T-cell (primary cell): Measurements from ENCODE around the gene NT5DC2. TPM values are rescaled to one million over a fixed set of nuclear protein-coding genes. Genes with fewer than 3 reads are reported as not detected.

ENCODE experiments used
- ATAC-seq, 4 experiments: fragments of 200-7000 bp in 3 of 4; fragments of 150-1000 bp in 1 of 4; cut with Tn5 transposase; replicated peaks in 1 of 4; 1 replicate in 3 of 4; 2 replicates in 1 of 4; pipeline ENCODE4 v1.10.0; 2021; ENCODE audit warnings: moderate library complexity in 3 of 4, mild to moderate bottlenecking in 2 of 4, moderate number of reproducible peaks in 1 of 4
- CTCF ChIA-PET, 2 donors: fragments of 300-600 bp; sonication (Branson Sonifier 250); formaldehyde crosslinking; loops; one replicate each; lab custom pipeline; 2022; ENCODE audit warnings: antibody characterized with exemption in 2 of 2; lab: Charles Lee
- POLR2A ChIA-PET, 2 donors: fragments of 300-600 bp; sonication (Branson Sonifier 250); formaldehyde crosslinking; loops; one replicate each; lab custom pipeline; 2022; ENCODE audit warnings: antibody characterized with exemption in 2 of 2; lab: Charles Lee
- DNase-seq, 35 experiments: peaks; one replicate each; pipeline versions ENCODE4 v3.0.0 to v3.0.0-alpha.2; 2013 to 2023
- H3K27ac ChIP-seq: one replicate; pipeline ENCODE4 v1.5.1; 2013; ENCODE audit warnings: low read length
- H3K27me3 ChIP-seq, 2 experiments: replicated peaks in 1 of 2; 1 replicate in 1 of 2; 2 replicates in 1 of 2; pipeline versions ENCODE4 v1.6.1 to v1.7.0; 2013; ENCODE audit warnings: low read length in 1 of 2, mixed read lengths in 1 of 2; ENCODE audit not compliant: control insufficient read depth in 2 of 2, insufficient read depth in 2 of 2; ENCODE audit errors: extremely low read depth in 1 of 2
- H3K36me3 ChIP-seq, 2 donors: 1 replicate in 1 of 2; 2 replicates in 1 of 2; pipeline versions ENCODE4 v1.6.1 to v1.7.0; 2013; ENCODE audit warnings: low read length in 1 of 2; ENCODE audit not compliant: control insufficient read depth in 2 of 2, insufficient read depth in 1 of 2; ENCODE audit errors: extremely low read depth in 1 of 2
- H3K4me1 ChIP-seq, 2 experiments: 1 replicate in 1 of 2; 2 replicates in 1 of 2; pipeline versions ENCODE4 v1.6.1 to v1.7.0; 2013; ENCODE audit warnings: low read length in 2 of 2, mixed read lengths in 1 of 2; ENCODE audit not compliant: insufficient read depth in 2 of 2, control insufficient read depth in 1 of 2; ENCODE audit errors: extremely low read depth in 1 of 2
- H3K4me3 ChIP-seq, 2 donors: 1 replicate in 1 of 2; 2 replicates in 1 of 2; pipeline versions ENCODE4 v1.5.1 to v1.7.0; 2013; ENCODE audit warnings: mild to moderate bottlenecking in 2 of 2, low read length in 1 of 2, moderate library complexity in 1 of 2; ENCODE audit not compliant: control insufficient read depth in 1 of 2; ENCODE audit errors: extremely low read depth in 1 of 2
- H3K9me3 ChIP-seq: 2 replicates; pipeline ENCODE4 v1.7.0; 2013
- H3K27ac Mint-ChIP-seq, 2 donors: one replicate each; pipeline ENCODE4 v1.8.0; 2020 to 2021; ENCODE audit warnings: mild to moderate bottlenecking in 2 of 2, mixed read lengths in 2 of 2
- H3K27me3 Mint-ChIP-seq, 2 donors: one replicate each; pipeline ENCODE4 v1.8.0; 2021 to 2022; ENCODE audit warnings: mixed read lengths in 2 of 2
- H3K36me3 Mint-ChIP-seq: one replicate; pipeline ENCODE4 v1.8.0; 2021; ENCODE audit warnings: mixed read lengths
- H3K4me1 Mint-ChIP-seq, 3 donors: one replicate each; pipeline ENCODE4 v1.8.0; 2020 to 2022; ENCODE audit warnings: mixed read lengths in 3 of 3, mild to moderate bottlenecking in 1 of 3
- H3K4me3 Mint-ChIP-seq, 3 donors: one replicate each; pipeline ENCODE4 v1.8.0; 2020 to 2022; ENCODE audit warnings: mild to moderate bottlenecking in 3 of 3, mixed read lengths in 3 of 3, moderate library complexity in 3 of 3
- H3K9me3 Mint-ChIP-seq, 3 donors: one replicate each; pipeline ENCODE4 v1.8.0; 2020 to 2022; ENCODE audit warnings: mixed read lengths in 3 of 3
- WGBS: methylation state at CpG from one replicate; pipeline ENCODE4 v1.1.5; 2013; ENCODE audit warnings: missing lambda C conversion rate; ENCODE audit not compliant: insufficient coverage; 5-methylcytosine and 5-hydroxymethylcytosine counted together
- total RNA-seq, 35 experiments: library from RNA in 6 of 35; stranded (reverse) in 6 of 35; fragments of 120-200 nt in 1 of 35; gene quantifications; one replicate each; pipeline versions ENCODE4 v1.2.1 to v1.2.4 and lab custom pipeline; 2013 to 2026

NT5DC2 gene
- total RNA-seq, 5 donors from 2014 or later (not counting 1 experiment from before 2014, with no cell fraction given), result 1.9 to 10.9 (median 7.4) TPM

DNA sequence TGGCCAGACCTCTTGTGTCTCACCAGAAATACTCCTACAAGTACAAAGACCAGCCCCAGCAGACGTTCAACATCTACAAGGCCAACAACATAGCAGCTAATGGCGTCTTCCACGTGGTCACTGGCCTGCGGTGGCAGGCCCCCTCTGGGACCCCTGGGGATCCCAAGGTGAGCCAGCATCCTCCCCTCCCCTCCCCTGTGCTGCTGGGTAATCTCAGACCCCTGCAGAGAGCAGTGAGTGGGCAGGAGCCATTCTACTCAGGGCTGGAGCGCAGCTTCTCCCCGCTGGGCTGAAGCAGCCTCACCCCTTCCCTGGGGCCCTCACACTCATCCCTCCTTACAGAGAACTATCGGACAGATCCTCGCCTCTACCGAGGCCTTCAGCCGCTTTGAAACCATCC is 28.7 kb downstream of the NT5DC2 start:
- WGBS, result 92% methylated on average over 9 of the region's 10 CpGs
- ATAC-seq (no peak), DNase-seq (no peak)
- Histone ChIP-seq H3K4me1 (no peaks in the 10 kb centered on the region), H3K27me3 (peaks cover 0 to 14% of the 10 kb centered on the region in 2 experiments), H3K9me3 (no peaks in the 10 kb centered on the region), H3K36me3 (no peaks in the 10 kb centered on the region), H3K4me3 (no peak overlapping the region), H3K27ac (no peak overlapping the region)
- no peaks in the 10 kb centered on the region for H3K9me3 Mint-ChIP-seq
- H3K4me1 Mint-ChIP-seq, result no peaks in the 10 kb centered on the region
- ChIA-PET POLR2A (no interaction called here), CTCF (no interaction called here)
- no peaks in the 10 kb centered on the region for H3K36me3 Mint-ChIP-seq
- no peak overlapping the region for H3K27ac Mint-ChIP-seq
- no peak overlapping the region for H3K4me3 Mint-ChIP-seq
- H3K27me3 Mint-ChIP-seq, result no peaks in the 10 kb centered on the region

DNA sequence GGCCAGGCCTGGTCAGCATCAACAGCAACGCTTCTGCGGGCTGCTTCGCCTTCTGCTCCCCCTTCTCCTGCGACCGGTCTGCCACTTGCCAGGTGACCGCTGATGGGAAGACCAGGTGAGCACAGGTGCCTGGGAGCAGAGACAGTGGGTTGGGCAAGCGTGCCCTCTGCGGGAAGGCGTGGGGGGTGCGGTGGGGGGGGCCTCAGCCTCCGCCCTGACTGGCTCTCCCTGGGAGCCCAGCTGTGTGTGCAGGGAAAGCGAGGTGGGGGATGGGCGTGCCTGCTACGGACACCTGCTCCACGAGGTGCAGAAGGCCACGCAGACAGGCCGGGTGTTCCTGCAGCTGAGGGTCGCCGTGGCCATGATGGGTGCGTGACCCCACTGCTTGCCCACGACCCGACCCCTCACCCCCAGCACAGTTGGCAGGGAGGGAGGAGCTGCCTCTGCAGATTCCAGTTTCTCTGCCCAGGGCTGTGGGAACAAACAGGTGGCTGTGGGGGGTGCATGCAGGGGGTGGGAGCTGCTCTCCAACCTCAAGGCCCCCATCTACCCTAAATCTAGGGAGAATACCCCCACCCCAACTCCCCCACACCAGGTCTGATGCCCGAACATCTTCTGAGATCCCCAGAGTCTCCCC is 29.8 kb downstream of the NT5DC2 start:
- DNase-seq, result no peak

DNA sequence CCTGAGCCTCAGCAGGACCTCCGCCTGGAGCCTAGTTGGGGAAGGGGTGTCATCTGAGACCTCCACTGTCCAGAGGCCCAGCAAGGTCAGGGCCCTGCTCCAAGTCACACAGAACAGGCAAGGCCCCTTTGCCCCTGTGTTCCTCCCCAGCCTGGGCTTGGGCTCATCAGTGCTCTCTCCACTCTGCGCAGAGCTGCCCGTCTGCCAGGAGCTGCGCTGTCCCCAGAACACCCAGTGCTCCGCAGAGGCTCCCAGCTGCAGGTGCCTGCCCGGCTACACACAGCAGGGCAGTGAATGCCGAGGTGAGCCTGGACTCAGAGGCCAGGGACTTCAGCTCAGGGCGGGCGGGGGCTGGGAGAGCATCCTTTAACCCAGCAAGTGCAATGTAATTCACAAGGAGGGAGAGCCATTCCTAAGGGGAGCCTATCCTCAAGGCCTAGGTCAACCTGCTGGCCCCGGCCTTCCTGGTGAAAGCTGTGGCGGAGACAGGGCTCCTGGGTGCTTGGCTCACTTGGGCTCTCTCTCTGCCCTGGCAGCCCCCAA is 30.8 kb downstream of the NT5DC2 start:
- Histone ChIP-seq H3K36me3 (no peaks in the 10 kb centered on the region), H3K27ac (no peak overlapping the region), H3K4me3 (no peak overlapping the region), H3K4me1 (peaks cover 0 to 2% of the 10 kb centered on the region in 2 experiments), H3K27me3 (peaks cover 0 to 19% of the 10 kb centered on the region in 2 experiments), H3K9me3 (no peaks in the 10 kb centered on the region)
- Mint-ChIP-seq H3K9me3 (no peaks in the 10 kb centered on the region), H3K36me3 (no peaks in the 10 kb centered on the region), H3K27ac (no peak overlapping the region), H3K27me3 (no peaks in the 10 kb centered on the region), H3K4me3 (no peak overlapping the region), H3K4me1 (peaks cover 0 to 2% (median 0%) of the 10 kb centered on the region in 3 donors)
- ChIA-PET POLR2A (no interaction called here), CTCF (interaction anchor here in 1 of 2 donors (0.6 kb wide), 1 partner anchor 15 kb away, joined by 4 read pairs; no protein-coding TSS in a partner anchor)
- no peak for ATAC-seq
- 95% methylated on average over 7 of the region's 11 CpGs for WGBS
- DNase-seq, result no peak

More for the DNA sequence above, 29.8 kb downstream of the NT5DC2 start:
- WGBS, result 74% methylated on average over 19 of the region's 23 CpGs
- no peak overlapping the region for H3K27ac ChIP-seq
- no peaks in the 10 kb centered on the region for H3K36me3 ChIP-seq
- H3K27me3 Mint-ChIP-seq, result no peaks in the 10 kb centered on the region
- H3K9me3 Mint-ChIP-seq, result no peaks in the 10 kb centered on the region
- H3K27me3 ChIP-seq, result peaks cover 0 to 15% of the 10 kb centered on the region in 2 experiments
- H3K27ac Mint-ChIP-seq, result no peak overlapping the region
- no peaks in the 10 kb centered on the region for H3K9me3 ChIP-seq
- CTCF ChIA-PET, result no interaction called here
- no peak overlapping the region for H3K4me3 ChIP-seq
- no peak for ATAC-seq
- no peaks in the 10 kb centered on the region for H3K4me1 Mint-ChIP-seq
- H3K4me3 Mint-ChIP-seq, result no peak overlapping the region
- no peaks in the 10 kb centered on the region for H3K36me3 Mint-ChIP-seq
- H3K4me1 ChIP-seq, result no peaks in the 10 kb centered on the region
- POLR2A ChIA-PET, result no interaction called here

DNA sequence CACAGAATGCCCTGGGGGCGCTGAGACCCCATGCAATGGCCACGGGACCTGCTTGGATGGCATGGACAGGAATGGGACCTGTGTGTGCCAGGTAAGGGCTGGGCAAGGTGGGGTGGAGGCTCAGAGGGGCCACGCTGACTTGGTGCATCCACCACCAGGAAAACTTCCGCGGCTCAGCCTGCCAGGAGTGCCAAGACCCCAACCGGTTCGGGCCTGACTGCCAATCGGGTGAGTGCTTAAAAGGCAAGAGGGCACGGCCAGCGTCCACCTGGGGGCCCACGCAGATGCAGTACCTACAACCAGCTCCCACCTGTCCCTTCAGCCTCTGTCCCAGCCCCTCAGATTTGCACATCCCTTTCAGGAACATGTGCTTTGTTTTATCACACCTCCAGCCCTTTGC is 31.7 kb downstream of the NT5DC2 start:
- H3K27me3 ChIP-seq, result peaks cover 0 to 19% of the 10 kb centered on the region in 2 experiments
- DNase-seq, result no peak
- H3K9me3 ChIP-seq, result no peaks in the 10 kb centered on the region
- Mint-ChIP-seq H3K9me3 (no peaks in the 10 kb centered on the region), H3K36me3 (no peaks in the 10 kb centered on the region), H3K27ac (no peak overlapping the region), H3K27me3 (no peaks in the 10 kb centered on the region), H3K4me3 (no peak overlapping the region), H3K4me1 (peaks cover 0 to 2% (median 0%) of the 10 kb centered on the region in 3 donors)
- ChIA-PET POLR2A (no interaction called here), CTCF (no interaction called here)
- H3K36me3 ChIP-seq, result no peaks in the 10 kb centered on the region
- H3K27ac ChIP-seq, result no peak overlapping the region
- ATAC-seq, result no peak
- H3K4me1 ChIP-seq, result peaks cover 0 to 2% of the 10 kb centered on the region in 2 experiments
- H3K4me3 ChIP-seq, result no peak overlapping the region
- WGBS, result 88% methylated on average over 11 of the region's 11 CpGs

DNA sequence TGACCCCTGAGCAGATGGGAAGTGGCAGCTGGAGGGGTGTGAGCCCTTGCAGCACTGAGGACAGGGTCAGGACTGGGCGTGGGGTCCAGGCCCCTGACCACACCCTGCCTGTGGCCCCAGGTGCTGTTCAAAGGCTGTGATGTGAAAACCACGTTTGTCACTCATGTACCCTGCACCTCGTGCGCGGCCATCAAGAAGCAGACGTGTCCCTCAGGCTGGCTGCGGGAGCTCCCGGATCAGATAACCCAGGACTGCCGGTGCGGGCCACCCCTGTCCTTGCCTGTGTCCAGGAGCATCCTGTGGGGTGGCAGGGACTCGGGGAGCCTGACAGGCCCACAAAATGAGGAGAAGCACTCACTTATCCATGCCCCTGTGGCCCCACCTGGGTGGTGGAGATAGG is 32.6 kb downstream of the NT5DC2 start:
- CTCF ChIA-PET, result no interaction called here
- Histone ChIP-seq H3K4me3 (no peak overlapping the region), H3K27me3 (peaks cover 0 to 17% of the 10 kb centered on the region in 2 experiments), H3K9me3 (no peaks in the 10 kb centered on the region), H3K27ac (no peak overlapping the region), H3K4me1 (peaks cover 0 to 2% of the 10 kb centered on the region in 2 experiments), H3K36me3 (no peaks in the 10 kb centered on the region)
- Mint-ChIP-seq H3K27me3 (no peaks in the 10 kb centered on the region), H3K36me3 (no peaks in the 10 kb centered on the region), H3K4me3 (no peak overlapping the region), H3K9me3 (no peaks in the 10 kb centered on the region), H3K4me1 (peaks cover 0 to 2% (median 0%) of the 10 kb centered on the region in 3 donors), H3K27ac (no peak overlapping the region)
- POLR2A ChIA-PET, result no interaction called here
- no peak for DNase-seq
- 77% methylated on average over 10 of the region's 11 CpGs for WGBS
- ATAC-seq, result no peak

DNA sequence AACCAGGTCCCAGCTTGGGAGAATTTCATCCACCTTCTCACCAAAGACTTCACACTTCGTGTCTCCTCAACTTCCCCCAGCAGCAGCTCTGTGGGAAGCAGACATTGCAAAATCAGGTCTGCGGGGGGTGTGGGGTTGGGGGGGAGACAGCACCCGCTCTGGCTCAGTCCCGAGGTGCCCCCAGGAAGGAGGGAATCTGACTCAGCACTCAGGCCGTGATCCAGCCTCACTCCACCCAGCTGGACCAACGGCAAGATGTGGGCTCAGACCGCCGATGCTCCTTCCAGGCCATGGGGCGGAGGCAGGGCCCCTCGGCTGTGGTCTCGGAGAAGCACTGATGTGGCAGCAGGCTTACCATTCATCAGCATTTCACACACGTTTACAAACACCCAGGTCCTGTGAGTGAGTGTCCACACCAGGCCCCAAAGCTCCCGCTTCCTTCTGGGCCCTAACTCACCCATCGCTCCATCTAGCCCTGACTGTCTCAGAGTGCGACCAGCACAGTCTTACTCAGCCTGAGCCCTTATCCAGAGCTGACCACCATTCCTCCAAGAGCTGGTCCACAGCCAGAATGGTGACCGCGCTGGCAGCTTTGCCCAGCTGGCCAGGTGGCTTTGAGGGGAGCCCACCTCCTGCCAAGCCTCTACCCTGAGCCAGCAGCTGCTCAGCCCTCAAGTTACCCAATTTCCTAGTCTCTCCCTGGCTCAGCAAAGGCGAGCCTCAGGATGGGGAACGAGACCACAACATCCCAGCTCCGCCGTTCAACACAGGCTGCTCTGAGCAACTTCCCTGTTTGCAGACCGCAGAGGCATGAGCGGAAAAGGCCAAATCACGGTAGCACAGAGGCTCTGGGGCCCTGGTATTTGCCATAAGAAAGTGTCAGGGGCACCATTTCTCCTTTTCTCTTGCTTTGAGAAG is 35.3 kb downstream of the NT5DC2 start:
- H3K27ac ChIP-seq, result no peak overlapping the region
- no peak overlapping the region for H3K4me3 Mint-ChIP-seq
- DNase-seq (peak in 5 of 35 experiments; percentile 6 to 43 (median 9)), ATAC-seq (peak in 1 of 4 experiments; percentile 25)
- 39% methylated on average over 20 of the region's 24 CpGs for WGBS
- H3K9me3 ChIP-seq, result no peaks in the 10 kb centered on the region
- H3K4me1 Mint-ChIP-seq, result peaks cover 2 to 9% (median 4%) of the 10 kb centered on the region in 3 donors
- no peaks in the 10 kb centered on the region for H3K36me3 ChIP-seq
- peaks cover 2 to 8% of the 10 kb centered on the region in 2 experiments for H3K4me1 ChIP-seq
- H3K36me3 Mint-ChIP-seq, result no peaks in the 10 kb centered on the region
- H3K9me3 Mint-ChIP-seq, result no peaks in the 10 kb centered on the region
- no peaks in the 10 kb centered on the region for H3K27me3 Mint-ChIP-seq
- POLR2A ChIA-PET, result interaction anchor here (0.6 kb wide), 2 partner anchors 234 to 354 kb away, joined by 4 to 10 read pairs; no protein-coding TSS in a partner anchor
- CTCF ChIA-PET, result no interaction called here
- peak overlapping the region in 1 of 2 donors; percentile 16 for H3K27ac Mint-ChIP-seq
- peaks cover 0 to 12% of the 10 kb centered on the region in 2 experiments for H3K27me3 ChIP-seq
- no peak overlapping the region for H3K4me3 ChIP-seq
